H1 (cell line): ENCODE results near the gene ZNF648. TPM values are rescaled to one million over a fixed set of nuclear protein-coding genes. Genes with fewer than 3 reads are reported as not detected.

Experiments used
- CTCF ChIA-PET: fragments of 300-600 bp; sonication (Branson Sonifier 250); formaldehyde crosslinking; loops from one replicate; lab custom pipeline; 2021; ENCODE audit not compliant: partially characterized antibody; lab: Charles Lee
- POLR2A ChIA-PET: fragments of 300-600 bp; sonication (Branson Sonifier 250); formaldehyde crosslinking; loops from one replicate; lab custom pipeline; 2021; ENCODE audit warnings: inconsistent platforms; ENCODE audit not compliant: partially characterized antibody; lab: Charles Lee
- DNase-seq, 2 experiments: peaks; one replicate each; pipeline versions ENCODE4 v3.0.0 to v3.0.0-alpha.2; 2010 to 2022; ENCODE audit warnings: low spot score in 2 of 2, low read depth in 1 of 2, mixed read lengths in 1 of 2
- FAIRE-seq: peaks from 2 replicates; lab custom pipeline; 2011; peaks lifted over from hg19 to GRCh38; lab: Jason Lieb, UNC
- H2AFZ ChIP-seq: 2 replicates; pipeline ENCODE4 v1.8.1; 2012; ENCODE audit warnings: low read length, inconsistent platforms
- H2AK5ac ChIP-seq: 2 replicates; pipeline ENCODE4 v1.6.1; 2013; ENCODE audit warnings: low read depth, low read length
- H2BK120ac ChIP-seq: replicated peaks from 2 replicates; pipeline ENCODE3; 2013; ENCODE audit warnings: low read depth, low read length, inconsistent platforms
- H2BK12ac ChIP-seq: 2 replicates; pipeline ENCODE4 v1.6.1; 2013; ENCODE audit warnings: low read depth, low read length
- H2BK15ac ChIP-seq: 2 replicates; pipeline ENCODE4 v1.6.1; 2013; ENCODE audit warnings: low read length
- H2BK20ac ChIP-seq: 2 replicates; pipeline ENCODE4 v1.6.1; 2013; ENCODE audit warnings: low read length
- H2BK5ac ChIP-seq: 2 replicates; pipeline ENCODE4 v1.6.1; 2013; ENCODE audit warnings: low read depth, low read length
- H3K14ac ChIP-seq: 2 replicates; pipeline ENCODE4 v1.6.1; 2013; ENCODE audit warnings: inconsistent platforms; ENCODE audit not compliant: insufficient read length
- H3K18ac ChIP-seq: 2 replicates; pipeline ENCODE4 v1.6.1; 2013; ENCODE audit warnings: low read length; ENCODE audit errors: extremely low read depth
- H3K23ac ChIP-seq: 2 replicates; pipeline ENCODE4 v1.6.1; 2013; ENCODE audit warnings: inconsistent platforms; ENCODE audit not compliant: insufficient read length
- H3K23me2 ChIP-seq: 2 replicates; pipeline ENCODE4 v1.6.1; 2013; ENCODE audit warnings: low read depth, low read length
- H3K27ac ChIP-seq: 2 replicates; pipeline ENCODE4 v1.6.1; 2011; ENCODE audit warnings: low read depth, low read length, inconsistent platforms
- H3K27me3 ChIP-seq, 4 experiments: replicated peaks in 1 of 4; 1 replicate in 1 of 4; 2 replicates in 3 of 4; pipeline versions ENCODE4 v1.6.1 to v1.8.1; 2011 to 2013; ENCODE audit warnings: low read length in 3 of 4, mild to moderate bottlenecking in 3 of 4, inconsistent platforms in 2 of 4, mixed read lengths in 2 of 4, moderate library complexity in 1 of 4; ENCODE audit not compliant: control insufficient read depth in 3 of 4, insufficient read depth in 3 of 4; ENCODE audit errors: extremely low read depth in 1 of 4
- H3K36me3 ChIP-seq, 4 experiments: 2 replicates each; pipeline versions ENCODE4 v1.6.1 to v1.8.1; 2011 to 2013; ENCODE audit warnings: mild to moderate bottlenecking in 4 of 4, low read length in 3 of 4, moderate library complexity in 2 of 4, control low read depth in 1 of 4, inconsistent platforms in 1 of 4; ENCODE audit not compliant: insufficient read depth in 4 of 4, control insufficient read depth in 2 of 4
- H3K4ac ChIP-seq: replicated peaks from 2 replicates; pipeline ENCODE3; 2013; ENCODE audit warnings: low read length, low read depth, mixed read lengths, inconsistent platforms; ENCODE audit not compliant: insufficient read length
- H3K4me1 ChIP-seq, 4 experiments: replicated peaks in 1 of 4; 1 replicate in 1 of 4; 2 replicates in 3 of 4; pipeline versions ENCODE4 v1.6.1 to v1.8.1; 2011 to 2013; ENCODE audit warnings: low read length in 3 of 4, inconsistent platforms in 2 of 4, mixed read lengths in 1 of 4; ENCODE audit not compliant: insufficient read depth in 4 of 4, control insufficient read depth in 3 of 4
- H3K4me2 ChIP-seq, 2 experiments: 2 replicates each; pipeline versions ENCODE4 v1.6.1 to v1.8.1; 2011 to 2013; ENCODE audit warnings: low read depth in 2 of 2, low read length in 2 of 2, control low read depth in 1 of 2, inconsistent platforms in 1 of 2, mild to moderate bottlenecking in 1 of 2; ENCODE audit not compliant: insufficient read depth in 1 of 2
- H3K4me3 ChIP-seq, 4 experiments: fragments of 200-600, 300-600 bp in 1 of 4; sonication (generic), shearing (Covaris generic), sonication (Bioruptor Twin) in 1 of 4; 2 replicates each; pipeline versions ENCODE4 v1.5.1 to v1.8.1; 2011 to 2016; ENCODE audit warnings: low read length in 4 of 4, low read depth in 3 of 4, control low read depth in 2 of 4, inconsistent platforms in 2 of 4, mild to moderate bottlenecking in 2 of 4, mixed read lengths in 1 of 4, moderate library complexity in 1 of 4; ENCODE audit not compliant: insufficient read depth in 2 of 4; ENCODE audit errors: extremely low read depth in 1 of 4
- H3K56ac ChIP-seq: replicated peaks from 2 replicates; pipeline ENCODE3; 2013; ENCODE audit warnings: low read depth, mild to moderate bottlenecking, mixed read lengths, low read length, inconsistent platforms; ENCODE audit not compliant: insufficient read length
- H3K79me1 ChIP-seq: 2 replicates; pipeline ENCODE4 v1.6.1; 2013; ENCODE audit warnings: low read depth, low read length, control low read depth
- H3K79me2 ChIP-seq, 2 experiments: 2 replicates each; pipeline versions ENCODE4 v1.6.1 to v1.8.1; 2012 to 2013; ENCODE audit warnings: low read length in 2 of 2, mild to moderate bottlenecking in 2 of 2, inconsistent platforms in 1 of 2; ENCODE audit not compliant: insufficient read depth in 2 of 2, control insufficient read depth in 1 of 2
- H3K9ac ChIP-seq, 4 experiments: replicated peaks in 1 of 4; 1 replicate in 1 of 4; 2 replicates in 3 of 4; pipeline versions ENCODE4 v1.6.1 to v1.8.1; 2011 to 2013; ENCODE audit warnings: low read depth in 3 of 4, low read length in 3 of 4, control low read depth in 2 of 4, mild to moderate bottlenecking in 2 of 4, moderate library complexity in 2 of 4, inconsistent platforms in 1 of 4; ENCODE audit errors: extremely low read depth in 1 of 4
- H3K9me3 ChIP-seq, 2 experiments: 2 replicates each; pipeline versions ENCODE4 v1.6.1 to v1.8.1; 2012 to 2013; ENCODE audit warnings: mild to moderate bottlenecking in 2 of 2, moderate library complexity in 2 of 2, control low read depth in 1 of 2, inconsistent platforms in 1 of 2, low read depth in 1 of 2, low read length in 1 of 2, mixed read lengths in 1 of 2; ENCODE audit not compliant: insufficient read depth in 2 of 2
- H4K20me1 ChIP-seq, 2 experiments: replicated peaks in 1 of 2; 2 replicates each; pipeline versions ENCODE3 to v1.8.1; 2011 to 2013; ENCODE audit warnings: inconsistent platforms in 2 of 2, low read length in 2 of 2, mild to moderate bottlenecking in 1 of 2; ENCODE audit not compliant: insufficient read depth in 2 of 2, control insufficient read depth in 1 of 2
- H4K5ac ChIP-seq: 2 replicates; pipeline ENCODE4 v1.6.1; 2013; ENCODE audit warnings: low read length, low read depth, mixed read lengths, inconsistent platforms; ENCODE audit not compliant: insufficient read length
- H4K8ac ChIP-seq: 2 replicates; pipeline ENCODE4 v1.8.0; 2013; ENCODE audit warnings: mild to moderate bottlenecking, moderate library complexity, low read length, inconsistent platforms; ENCODE audit not compliant: insufficient read depth; ENCODE audit errors: extremely low read depth
- H4K91ac ChIP-seq: replicated peaks from 2 replicates; pipeline ENCODE3; 2013; ENCODE audit warnings: low read length, mixed read lengths, inconsistent platforms; ENCODE audit not compliant: insufficient read length
- CEBPB ChIP-seq: IDR thresholded peaks from 2 replicates; pipeline ENCODE4 v1.6.1; 2012; ENCODE audit warnings: low read depth, low read length
- CHD2 ChIP-seq: IDR thresholded peaks from 2 replicates; pipeline ENCODE4 v1.6.1; 2012; ENCODE audit warnings: low read length, improper control_type of control experiment
- CREB1 ChIP-seq: IDR thresholded peaks from 2 replicates; pipeline ENCODE4 v1.6.1; 2012; ENCODE audit warnings: inconsistent platforms
- EP300 ChIP-seq, 2 experiments: IDR thresholded peaks; 1 replicate in 1 of 2; 2 replicates in 1 of 2; pipeline ENCODE4 v1.6.1; 2011 to 2012; ENCODE audit warnings: low read depth in 2 of 2, low read length in 2 of 2, mild to moderate bottlenecking in 2 of 2, borderline replicate concordance in 1 of 2, inconsistent platforms in 1 of 2, moderate library complexity in 1 of 2
- JUN ChIP-seq: IDR thresholded peaks from 2 replicates; pipeline ENCODE4 v1.6.1; 2011; ENCODE audit warnings: low read depth, mild to moderate bottlenecking, improper control_type of control experiment, low read length
- SIRT6 ChIP-seq: IDR thresholded peaks from one replicate; pipeline ENCODE4 v1.7.1; 2012; ENCODE audit warnings: low read length, inconsistent platforms
- SP1 ChIP-seq: IDR thresholded peaks from 2 replicates; pipeline ENCODE4 v1.6.1; 2011; ENCODE audit warnings: low read depth, low read length
- WGBS, 2 experiments: shearing (Covaris generic) in 1 of 2; methylation state at CpG; one replicate each; pipeline versions ENCODE4 v1.1.6 to v1.1.7; 2013 to 2015; ENCODE audit warnings: low lambda C conversion rate in 2 of 2, mixed read lengths in 2 of 2, inconsistent platforms in 1 of 2, low coverage in 1 of 2, missing lambda C conversion rate in 1 of 2; ENCODE audit not compliant: insufficient replicate concordance in 2 of 2, insufficient coverage in 1 of 2, insufficient read length in 1 of 2; ENCODE audit errors: extremely low coverage in 1 of 2, missing lambda C conversion rate in 1 of 2; 5-methylcytosine and 5-hydroxymethylcytosine counted together
- polyA plus RNA-seq, 7 experiments: library from polyadenylated mRNA; depleted of rRNA in 3 of 7; stranded (reverse) in 5 of 7; unstranded in 2 of 7; fragments of >200 nt in 5 of 7; fragments of 200-250 nt in 2 of 7; gene quantifications; 1 replicate in 5 of 7; 2 replicates in 1 of 7; 4 replicates in 1 of 7; pipeline versions ENCODE4 v1.2.1 to v1.2.3, GENCODE V29; 2011 to 2013; ENCODE audit warnings: missing spikeins in 2 of 7, mixed read lengths in 2 of 7
- total RNA-seq: library from RNA; stranded (reverse); fragmentation: NEBNext Ultra II Directional; extraction: Animal tissue kit (Norgen Biotek cat#: 25700); gene quantifications from 2 replicates; pipeline ENCODE4 v1.2.1, GENCODE V29; 2021
- TF ChIP-seq, protein P1 (sequence below): IDR thresholded peaks from 2 replicates; pipeline ENCODE4 v1.6.1; 2011; ENCODE audit warnings: low read length, improper control_type of control experiment
- TF ChIP-seq, protein P2 (sequence below): IDR thresholded peaks from 2 replicates; pipeline ENCODE4 v1.6.1; 2012; ENCODE audit warnings: inconsistent platforms

The ZNF648 gene
- total and polyA plus RNA-seq, 2 of the 8 experiments (the other 6 are each of a cell fraction or from before 2014, with no cell fraction given): 0.20 to 0.53 TPM

DNA sequence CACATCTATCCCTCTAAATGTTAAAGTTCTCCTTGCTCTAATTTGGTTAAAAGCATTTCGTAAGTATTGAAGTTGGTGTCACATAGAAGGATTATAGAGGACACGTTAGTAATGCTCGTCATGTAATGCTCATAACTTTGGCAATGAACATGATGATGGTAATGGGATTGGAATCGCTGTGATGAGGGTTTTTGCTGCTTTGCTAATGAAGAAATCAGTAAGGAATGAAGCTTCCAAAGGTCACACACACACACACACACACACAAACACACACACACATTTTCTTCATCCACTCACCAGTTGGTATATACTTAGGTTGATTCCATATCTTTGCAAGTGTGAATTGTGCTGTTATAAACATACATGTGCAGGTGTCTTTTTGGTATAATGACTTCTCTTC is 36.8 kb upstream of the ZNF648 start:
- Histone ChIP-seq H3K9me3 (no peaks in the 10 kb centered on the region; a peak in 1 of 4 replicates), H2AK5ac (peak overlapping the region; percentile 78; the same call in 1 of the 2 replicates), H3K4me3 (no peak overlapping the region), H2AFZ (no peak overlapping the region), H2BK20ac (peak overlapping the region; percentile 41; the same call in 1 of the 2 replicates), H3K4ac (no peak overlapping the region), H3K4me2 (no peak overlapping the region), H3K27me3 (no peaks in the 10 kb centered on the region), H2BK15ac (no peak overlapping the region), H3K23me2 (no peaks in the 10 kb centered on the region), H3K14ac (no peak overlapping the region), H3K27ac (no peak overlapping the region), H4K20me1 (no peaks in the 10 kb centered on the region), H3K18ac (no peak overlapping the region), H3K36me3 (no peaks in the 10 kb centered on the region; a peak in 1 of 8 replicates), H4K91ac (peak overlapping the region; percentile 36)
- FAIRE-seq (no peak), DNase-seq (no peak)
- POLR2A ChIA-PET: interaction anchor here (1.2 kb wide), 1 partner anchor 13 kb away, joined by 5 read pairs; no protein-coding TSS in a partner anchor
- no peak for TF ChIP-seq EP300 (IDR thresholded peaks at IDR 0.05; ENCODE audit: borderline replicate concordance in 1 of 2, low read depth in 2 of 2, low read length in 2 of 2)
- TF ChIP-seq SIRT6: no peak
- TF ChIP-seq, protein P1, sequence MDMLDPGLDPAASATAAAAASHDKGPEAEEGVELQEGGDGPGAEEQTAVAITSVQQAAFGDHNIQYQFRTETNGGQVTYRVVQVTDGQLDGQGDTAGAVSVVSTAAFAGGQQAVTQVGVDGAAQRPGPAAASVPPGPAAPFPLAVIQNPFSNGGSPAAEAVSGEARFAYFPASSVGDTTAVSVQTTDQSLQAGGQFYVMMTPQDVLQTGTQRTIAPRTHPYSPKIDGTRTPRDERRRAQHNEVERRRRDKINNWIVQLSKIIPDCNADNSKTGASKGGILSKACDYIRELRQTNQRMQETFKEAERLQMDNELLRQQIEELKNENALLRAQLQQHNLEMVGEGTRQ: no peak
- TF ChIP-seq, protein P2, sequence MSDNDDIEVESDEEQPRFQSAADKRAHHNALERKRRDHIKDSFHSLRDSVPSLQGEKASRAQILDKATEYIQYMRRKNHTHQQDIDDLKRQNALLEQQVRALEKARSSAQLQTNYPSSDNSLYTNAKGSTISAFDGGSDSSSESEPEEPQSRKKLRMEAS: no peak
- no peak for TF ChIP-seq JUN
- TF ChIP-seq SP1: no peak
- TF ChIP-seq CHD2: no peak
- no peak for TF ChIP-seq CREB1
- no peak for TF ChIP-seq CEBPB
- TF ChIP-seq, all 59 proteins: peak for 0
- H2BK5ac ChIP-seq: no peak overlapping the region
- H3K23ac ChIP-seq: no peak overlapping the region
- H3K56ac ChIP-seq: no peak overlapping the region
- WGBS, 2 experiments: 91% methylated on average over 4 of the region's 4 CpGs; no CpG with 5 or more reads in 1 of the 2 experiments
- no peaks in the 10 kb centered on the region for H3K79me2 ChIP-seq
- no peak overlapping the region for H2BK120ac ChIP-seq
- no peaks in the 10 kb centered on the region for H3K79me1 ChIP-seq
- peaks cover 2 to 13% (median 12%) of the 10 kb centered on the region in 4 experiments for H3K4me1 ChIP-seq
- no peak overlapping the region for H4K5ac ChIP-seq
- CTCF ChIA-PET: interaction anchor here (2.3 kb wide), 1 partner anchor 10 kb away, joined by 8 read pairs; no protein-coding TSS in a partner anchor
- no peak overlapping the region for H3K9ac ChIP-seq
- no peak overlapping the region for H4K8ac ChIP-seq
- peak overlapping the region; percentile 5; the same call in 1 of the 2 replicates for H2BK12ac ChIP-seq
